HCEC 1CT (cell line): Measurements from ENCODE around the gene ATP10A.
"Not testable (repeated sequence)": the region's sequence is repeated elsewhere in the genome, so short reads cannot be mapped to it uniquely, and the experiment has no call there.

Source experiments
- DNase-seq: peaks from one replicate; pipeline ENCODE4 v3.0.0-alpha.2; 2017

ATP10A gene

GRCh38 chr15:25792128-25792527 is 71.0 kb downstream of the ATP10A start:
- no peak for DNase-seq

- peak; percentile 78 for DNase-seq
Observed at GRCh38 chr15:25790000-25790660, 73.0 kb downstream of the ATP10A start.

GRCh38 chr15:25789616-25789999 is 73.5 kb downstream of the ATP10A start:
- DNase-seq = peak; percentile 31

- no peak for DNase-seq
Observed at GRCh38 chr15:25789211-25789610, 73.9 kb downstream of the ATP10A start.

- peak; percentile 28 for DNase-seq
Observed at GRCh38 chr15:25787855-25788520, 75.1 kb downstream of the ATP10A start.

- no peak for DNase-seq
Observed at GRCh38 chr15:25787381-25787780, 75.7 kb downstream of the ATP10A start.

GRCh38 chr15:25786040-25786439 is 77.1 kb downstream of the ATP10A start:
- no peak for DNase-seq

GRCh38 chr15:25785641-25786025 is 77.5 kb downstream of the ATP10A start:
- DNase-seq = no peak

- peak; percentile 69 for DNase-seq
Observed at GRCh38 chr15:25784876-25785640, 78.1 kb downstream of the ATP10A start.

GRCh38 chr15:25783607-25784540 is 79.3 kb downstream of the ATP10A start:
- peak; percentile 15 for DNase-seq

- DNase-seq = no peak
Observed at GRCh38 chr15:25783134-25783533, 80.0 kb downstream of the ATP10A start.

- DNase-seq = no peak
Observed at GRCh38 chr15:25780479-25781255, 82.5 kb downstream of the ATP10A start.

GRCh38 chr15:25778161-25778560 is 85.0 kb downstream of the ATP10A start:
- DNase-seq = no peak

- no peak for DNase-seq
Observed at GRCh38 chr15:25777037-25777436, 86.1 kb downstream of the ATP10A start.

- DNase-seq = no peak
Observed at GRCh38 chr15:25776071-25776746, 86.9 kb downstream of the ATP10A start.

GRCh38 chr15:25775317-25775912 is 87.7 kb downstream of the ATP10A start:
- peak; percentile 5 for DNase-seq

- DNase-seq = no peak
Observed at GRCh38 chr15:25774871-25775270, 88.3 kb downstream of the ATP10A start.

- DNase-seq = no peak
Observed at GRCh38 chr15:25773248-25773647, 89.9 kb downstream of the ATP10A start.

- DNase-seq = no peak
Observed at GRCh38 chr15:25772500-25772899, 90.6 kb downstream of the ATP10A start.

- not testable (repeated sequence) for DNase-seq
Observed at GRCh38 chr15:25771736-25772135, 91.4 kb downstream of the ATP10A start.

- no peak for DNase-seq
Observed at GRCh38 chr15:25771338-25771706, 91.8 kb downstream of the ATP10A start.
